ENCODE measurements around the gene VWA8.

GRCh38 chr13:41654796-41655195 is 306.1 kb downstream of the VWA8 start:
- no peak for TF ChIP-seq CTCF (tag by site-specific recombination; IDR thresholded peaks at IDR 0.05)
- no peak for TF ChIP-seq GLI4 (tag by site-specific recombination; IDR thresholded peaks at IDR 0.05)
- TF ChIP-seq ZNF549 (tag by site-specific recombination; IDR thresholded peaks at IDR 0.05), result no peak
- no peak for TF ChIP-seq ZNF350 (tag by site-specific recombination; IDR thresholded peaks at IDR 0.05)
- TF ChIP-seq ZNF555 (tag by site-specific recombination; conservative IDR thresholded peaks at IDR 0.05), result no peak
- no peak for TF ChIP-seq ZNF292 (tag by site-specific recombination; IDR thresholded peaks at IDR 0.05; ENCODE audit: borderline replicate concordance, low read depth)
- no peak for TF ChIP-seq TCF7L2 (IDR thresholded peaks at IDR 0.05; ENCODE audit: borderline replicate concordance, low read depth, low read length)
- no peak for TF ChIP-seq ZBTB21 (tag by site-specific recombination; IDR thresholded peaks at IDR 0.05)
- TF ChIP-seq ZSCAN18 (tag by site-specific recombination; IDR thresholded peaks at IDR 0.05), result no peak
